Activated CD8-positive, alpha-beta T cell treated with anti-CD3 and anti-CD28 coated beads for 36 hours (primary cell): ENCODE measurements around the gene SRC. TPM values are rescaled to one million over a fixed set of nuclear protein-coding genes. Genes with fewer than 3 reads are reported as not detected.

Experiments
- ATAC-seq: fragments of 200-7000 bp; cut with Tn5 transposase; one replicate; pipeline ENCODE4 v1.10.0; 2021; ENCODE audit warnings: mild to moderate bottlenecking, moderate library complexity
- CTCF ChIA-PET: fragments of 350-600 bp; sonication (Branson Sonifier 250); formaldehyde crosslinking; loops from one replicate; lab custom pipeline; 2021; ENCODE audit warnings: antibody characterized with exemption; lab: Charles Lee
- POLR2A ChIA-PET: fragments of 350-600 bp; sonication (Branson Sonifier 250); formaldehyde crosslinking; loops from one replicate; lab custom pipeline; 2021; ENCODE audit warnings: antibody characterized with exemption; lab: Charles Lee
- DNase-seq: peaks from one replicate; pipeline ENCODE4 v3.0.0-alpha.2; 2020
- H3K27ac Mint-ChIP-seq: one replicate; pipeline ENCODE4 v1.8.0; 2021; ENCODE audit warnings: mild to moderate bottlenecking, mixed read lengths
- H3K27me3 Mint-ChIP-seq: one replicate; pipeline ENCODE4 v1.8.0; 2021; ENCODE audit warnings: mixed read lengths
- H3K36me3 Mint-ChIP-seq: one replicate; pipeline ENCODE4 v1.8.0; 2021; ENCODE audit warnings: low read depth, mixed read lengths
- H3K4me1 Mint-ChIP-seq: one replicate; pipeline ENCODE4 v1.8.0; 2021; ENCODE audit warnings: low read depth, mixed read lengths
- H3K4me3 Mint-ChIP-seq: one replicate; pipeline ENCODE4 v1.8.0; 2021; ENCODE audit warnings: mild to moderate bottlenecking, moderate library complexity, mixed read lengths
- H3K9me3 Mint-ChIP-seq: one replicate; pipeline ENCODE4 v1.8.0; 2021; ENCODE audit warnings: mixed read lengths
- CTCF ChIP-seq: fragments of 200-600 bp; IDR thresholded peaks from one replicate; pipeline ENCODE4 v1.8.0; 2022; ENCODE audit warnings: antibody characterized with exemption, mild to moderate bottlenecking
- intact Hi-C: fragments of 100-400 bp; cut with micrococcal nuclease; formaldehyde crosslinking; loops from one replicate; pipeline ENCODE4 v1.10.0; 2022
- total RNA-seq, 2 experiments: library from RNA; stranded (reverse); gene quantifications; one replicate each; pipeline ENCODE4 v1.2.3, GENCODE V29; 2021

The SRC gene
- total RNA-seq, 2 experiments from 2014 or later, result 0.88 to 2.4 TPM

DNA sequence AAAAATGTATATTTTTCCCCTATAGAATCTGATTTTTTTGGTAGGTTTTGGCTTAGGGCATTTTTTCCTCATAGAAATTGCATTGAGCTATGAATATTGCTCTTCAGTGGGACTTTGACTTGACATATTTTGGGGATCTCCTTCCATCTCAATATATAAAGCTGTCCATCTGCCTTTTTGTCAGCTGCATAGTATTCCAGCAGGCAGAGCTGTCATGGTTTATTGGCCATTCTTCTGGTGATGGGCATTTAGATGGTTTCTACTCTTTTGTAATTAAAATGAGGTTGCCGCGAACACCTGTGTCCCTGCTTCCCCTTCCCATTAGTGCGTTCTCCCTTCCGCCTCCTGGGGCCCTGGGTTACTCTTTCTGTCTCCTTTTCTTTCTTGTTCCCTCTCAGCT, 95.1 kb downstream of the SRC start:
- no peaks in the 10 kb centered on the region for H3K9me3 Mint-ChIP-seq
- DNase-seq (no peak), ATAC-seq (no peak)
- no peaks in the 10 kb centered on the region for H3K27me3 Mint-ChIP-seq
- no peaks in the 10 kb centered on the region for H3K36me3 Mint-ChIP-seq
- no peak for TF ChIP-seq CTCF
- intact Hi-C loops, result no loop called here
- H3K27ac Mint-ChIP-seq, result no peak overlapping the region
- CTCF ChIA-PET, result no interaction called here
- no peaks in the 10 kb centered on the region for H3K4me1 Mint-ChIP-seq
- POLR2A ChIA-PET, result interaction anchor here (0.8 kb wide), 1 partner anchor 37 kb away, joined by 3 read pairs; no protein-coding TSS in a partner anchor
- H3K4me3 Mint-ChIP-seq, result no peak overlapping the region

- no peak overlapping the region for H3K4me3 Mint-ChIP-seq
- H3K27ac Mint-ChIP-seq, result no peak overlapping the region
- no peak for ATAC-seq
- ChIA-PET POLR2A (no interaction called here), CTCF (no interaction called here)
- intact Hi-C loops, result no loop called here
- no peaks in the 10 kb centered on the region for H3K9me3 Mint-ChIP-seq
- no peaks in the 10 kb centered on the region for H3K27me3 Mint-ChIP-seq
- DNase-seq, result no peak
- H3K36me3 Mint-ChIP-seq, result no peaks in the 10 kb centered on the region
- no peak for TF ChIP-seq CTCF
- no peaks in the 10 kb centered on the region for H3K4me1 Mint-ChIP-seq
These were observed 96.6 kb downstream of the SRC start for GRCh38 chr20:37442547-37442946.

DNA sequence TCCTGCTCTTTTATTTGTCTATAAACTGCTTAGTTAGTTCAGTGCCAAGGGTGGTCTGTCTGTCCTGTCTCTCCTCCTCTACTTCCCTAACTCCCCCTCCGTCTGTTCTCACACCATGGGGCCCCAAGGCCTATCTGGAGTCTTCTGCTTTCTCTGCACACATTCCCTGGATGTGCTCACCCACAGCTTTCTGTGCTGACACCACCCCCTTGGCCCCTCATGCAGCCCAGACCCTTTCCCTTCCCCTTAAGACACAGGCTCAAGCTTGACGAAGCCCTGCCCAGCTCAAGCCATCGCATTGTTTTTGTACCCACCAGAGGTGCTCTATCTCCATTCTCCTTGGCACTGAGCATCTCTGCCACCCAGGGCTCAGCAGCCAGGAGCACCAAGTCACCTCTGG, 97.0 kb downstream of the SRC start:
- intact Hi-C loops, result no loop called here
- no peak for ATAC-seq
- no peak for TF ChIP-seq CTCF

DNA sequence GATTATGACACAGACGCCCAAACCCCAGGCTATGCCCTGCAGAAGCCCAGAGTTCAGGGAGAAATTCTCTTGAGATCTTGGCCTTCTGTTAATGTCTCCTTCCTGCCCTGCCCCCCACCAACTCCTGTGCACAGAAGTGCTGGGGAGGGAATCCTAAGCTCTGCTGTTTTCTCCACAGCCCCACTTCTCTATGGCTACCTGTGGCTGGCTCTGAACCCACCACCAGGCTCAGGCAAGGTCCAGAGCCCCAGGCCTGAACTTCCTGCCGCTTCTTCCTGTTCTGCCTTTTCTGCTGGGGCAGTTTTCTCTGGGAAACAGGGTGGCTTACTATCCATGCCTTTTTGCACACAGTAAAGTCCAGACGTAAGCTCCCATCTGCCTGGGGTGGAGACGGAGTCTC, 97.7 kb downstream of the SRC start:
- ATAC-seq (no peak), DNase-seq (no peak)
- Mint-ChIP-seq H3K4me1 (no peaks in the 10 kb centered on the region), H3K36me3 (no peaks in the 10 kb centered on the region), H3K27me3 (no peaks in the 10 kb centered on the region), H3K27ac (no peak overlapping the region), H3K4me3 (no peak overlapping the region), H3K9me3 (no peaks in the 10 kb centered on the region)
- TF ChIP-seq CTCF, result no peak
- intact Hi-C loops, result no loop called here
- POLR2A ChIA-PET, result no interaction called here
- CTCF ChIA-PET, result no interaction called here

More for the DNA sequence above, 97.0 kb downstream of the SRC start:
- Mint-ChIP-seq H3K27me3 (no peaks in the 10 kb centered on the region), H3K9me3 (no peaks in the 10 kb centered on the region), H3K4me3 (no peak overlapping the region), H3K27ac (no peak overlapping the region), H3K36me3 (no peaks in the 10 kb centered on the region), H3K4me1 (no peaks in the 10 kb centered on the region)
- CTCF ChIA-PET, result no interaction called here
- POLR2A ChIA-PET, result no interaction called here
- no peak for DNase-seq

GRCh38 chr20:37445041-37445440, 99.1 kb downstream of the SRC start:
- ATAC-seq, result no peak
- POLR2A ChIA-PET, result interaction anchor here (1.0 kb wide), 1 partner anchor 10 kb away, joined by 4 read pairs; no protein-coding TSS in a partner anchor
- TF ChIP-seq CTCF, result no peak

More at GRCh38 chr20:37445041-37445440, 99.1 kb downstream of the SRC start:
- Mint-ChIP-seq H3K27ac (no peak overlapping the region), H3K27me3 (no peaks in the 10 kb centered on the region), H3K9me3 (no peaks in the 10 kb centered on the region), H3K4me1 (no peaks in the 10 kb centered on the region), H3K4me3 (no peak overlapping the region), H3K36me3 (no peaks in the 10 kb centered on the region)
- CTCF ChIA-PET, result interaction anchor here (0.6 kb wide), 1 partner anchor 418 kb away, joined by 3 read pairs; no protein-coding TSS in a partner anchor
- intact Hi-C loops, result no loop called here
- DNase-seq, result no peak
